Tibial nerve (tissue), 4 donors: ENCODE results near the gene FAM181B. TPM values are rescaled to one million over a fixed set of nuclear protein-coding genes. Genes with fewer than 3 reads are reported as not detected.

ENCODE experiments used
- DNase-seq, 2 donors: peaks; one replicate each; pipeline ENCODE4 v3.0.0-alpha.2; 2019; ENCODE audit warnings: low spot score in 2 of 2
- H3K27ac ChIP-seq, 4 donors: fragments of 200-600 bp; sonication (generic) in 3 of 4; one replicate each; pipeline ENCODE4 v1.5.1; 2017 to 2019; ENCODE audit warnings: mild to moderate bottlenecking in 1 of 4
- H3K27me3 ChIP-seq, 2 donors: fragments of 200-600 bp; sonication (generic) in 1 of 2; one replicate each; pipeline versions ENCODE4 v1.5.1 to v1.6.0; 2017 to 2019
- H3K36me3 ChIP-seq, 3 donors: fragments of 200-600 bp; sonication (generic); one replicate each; pipeline ENCODE4 v1.5.1; 2018 to 2019
- H3K4me1 ChIP-seq, 4 donors: fragments of 200-600 bp; sonication (generic) in 3 of 4; one replicate each; pipeline ENCODE4 v1.5.1; 2017 to 2019
- H3K4me3 ChIP-seq, 4 donors: fragments of 200-600 bp; sonication (generic) in 3 of 4; one replicate each; pipeline ENCODE4 v1.5.1; 2017 to 2019; ENCODE audit warnings: mild to moderate bottlenecking in 1 of 4, moderate library complexity in 1 of 4
- H3K9me3 ChIP-seq, 4 donors: fragments of 200-600 bp; sonication (generic) in 3 of 4; one replicate each; pipeline ENCODE4 v1.5.1; 2017 to 2019
- EP300 ChIP-seq, 2 donors: sonication (generic); formaldehyde crosslinking; IDR thresholded peaks; one replicate each; pipeline ENCODE4 v1.6.1; 2017; ENCODE audit warnings: antibody characterized with exemption in 2 of 2, mild to moderate bottlenecking in 1 of 2
- POLR2A ChIP-seq, 2 donors: fragments of 450-650 bp; IDR thresholded peaks; one replicate each; pipeline ENCODE4 v1.6.1; 2017; ENCODE audit warnings: antibody characterized with exemption in 2 of 2, mild to moderate bottlenecking in 2 of 2, moderate library complexity in 2 of 2
- WGBS, 2 donors: methylation state at CpG; one replicate each; pipeline ENCODE4 v1.1.5; 2018; 5-methylcytosine and 5-hydroxymethylcytosine counted together
- total RNA-seq, 4 donors: library from RNA; depleted of rRNA; stranded (reverse); fragments of >200 nt; gene quantifications; one replicate each; pipeline ENCODE4 v1.1.0, GENCODE V29; 2016
- TF ChIP-seq, protein P1 (sequence below), 5 experiments: fragments of 200-600 bp in 3 of 5; fragments of 450-650 bp in 2 of 5; sonication (generic) in 3 of 5; IDR thresholded peaks; one replicate each; pipeline ENCODE4 v1.5.1; 2016 to 2019; ENCODE audit warnings: antibody characterized with exemption in 5 of 5, mild to moderate bottlenecking in 3 of 5, moderate library complexity in 2 of 5

FAM181B gene
- total RNA-seq, 4 donors from 2014 or later, result 1.5 to 3.6 (median 2.4) TPM

DNA sequence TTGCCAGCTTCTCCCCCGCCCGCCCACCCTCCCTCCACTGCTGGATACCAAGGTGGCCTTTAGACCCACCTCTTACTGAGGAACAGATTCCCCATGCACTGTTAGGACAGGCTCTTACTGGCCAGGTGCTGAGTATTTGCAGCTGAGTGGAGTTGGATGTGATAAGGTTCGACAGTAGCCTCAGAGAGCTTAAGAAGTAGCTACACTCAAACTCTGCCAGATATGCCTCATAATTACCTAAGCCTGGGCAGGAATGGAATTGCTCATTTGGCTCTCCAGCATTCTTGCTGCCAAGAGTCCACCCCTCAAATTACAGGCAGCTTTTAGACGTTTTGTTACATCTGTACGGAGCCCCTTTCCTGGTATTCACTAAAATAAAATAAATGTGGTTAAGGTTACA, 9.6 kb downstream of the FAM181B start:
- Histone ChIP-seq H3K27me3 (no peaks in the 10 kb centered on the region), H3K27ac (peak overlapping the region in 2 of 4 donors; percentile 3 to 26), H3K36me3 (no peaks in the 10 kb centered on the region), H3K9me3 (no peaks in the 10 kb centered on the region), H3K4me3 (no peak overlapping the region), H3K4me1 (peaks cover 0 to 28% (median 0%) of the 10 kb centered on the region in 4 donors)
- TF ChIP-seq POLR2A (IDR thresholded peaks at IDR 0.05), result no peak
- no peak for TF ChIP-seq EP300 (IDR thresholded peaks at IDR 0.05)
- TF ChIP-seq, protein P1, sequence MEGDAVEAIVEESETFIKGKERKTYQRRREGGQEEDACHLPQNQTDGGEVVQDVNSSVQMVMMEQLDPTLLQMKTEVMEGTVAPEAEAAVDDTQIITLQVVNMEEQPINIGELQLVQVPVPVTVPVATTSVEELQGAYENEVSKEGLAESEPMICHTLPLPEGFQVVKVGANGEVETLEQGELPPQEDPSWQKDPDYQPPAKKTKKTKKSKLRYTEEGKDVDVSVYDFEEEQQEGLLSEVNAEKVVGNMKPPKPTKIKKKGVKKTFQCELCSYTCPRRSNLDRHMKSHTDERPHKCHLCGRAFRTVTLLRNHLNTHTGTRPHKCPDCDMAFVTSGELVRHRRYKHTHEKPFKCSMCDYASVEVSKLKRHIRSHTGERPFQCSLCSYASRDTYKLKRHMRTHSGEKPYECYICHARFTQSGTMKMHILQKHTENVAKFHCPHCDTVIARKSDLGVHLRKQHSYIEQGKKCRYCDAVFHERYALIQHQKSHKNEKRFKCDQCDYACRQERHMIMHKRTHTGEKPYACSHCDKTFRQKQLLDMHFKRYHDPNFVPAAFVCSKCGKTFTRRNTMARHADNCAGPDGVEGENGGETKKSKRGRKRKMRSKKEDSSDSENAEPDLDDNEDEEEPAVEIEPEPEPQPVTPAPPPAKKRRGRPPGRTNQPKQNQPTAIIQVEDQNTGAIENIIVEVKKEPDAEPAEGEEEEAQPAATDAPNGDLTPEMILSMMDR (IDR thresholded peaks at IDR 0.05), result no peak
- no peak for DNase-seq
- WGBS, 2 donors, result 58 to 81% methylated on average over 3 to 5 of the region's 5 CpGs

DNA sequence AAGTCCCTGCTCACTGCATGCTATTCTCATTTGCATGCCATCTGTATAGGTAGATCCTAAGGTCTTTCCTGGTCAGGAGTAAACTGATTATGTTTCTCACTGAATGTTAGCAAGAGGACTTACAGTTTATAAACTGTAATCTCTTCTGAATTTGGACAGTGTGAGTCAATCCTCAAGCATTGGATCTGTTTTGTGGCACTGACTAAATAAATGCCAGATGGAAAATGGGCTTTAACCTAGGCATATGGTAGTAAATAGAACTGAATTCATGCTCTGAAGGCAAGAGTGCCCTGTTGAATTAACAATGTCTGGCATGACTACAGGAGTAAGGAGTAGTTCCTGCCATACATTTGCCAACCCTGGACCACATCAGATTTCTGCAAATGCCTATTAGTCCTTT, 11.4 kb downstream of the FAM181B start:
- Histone ChIP-seq H3K27me3 (no peaks in the 10 kb centered on the region), H3K27ac (no peak overlapping the region), H3K9me3 (no peaks in the 10 kb centered on the region), H3K4me3 (no peak overlapping the region), H3K36me3 (no peaks in the 10 kb centered on the region), H3K4me1 (peaks cover 0 to 39% (median 2%) of the 10 kb centered on the region in 4 donors)
- DNase-seq, result no peak
- TF ChIP-seq EP300 (IDR thresholded peaks at IDR 0.05), result no peak

GRCh38 chr11:82720267-82721065, 13.2 kb downstream of the FAM181B start:
- H3K36me3 ChIP-seq, result no peaks in the 10 kb centered on the region

GRCh38 chr11:82719361-82720105, 14.1 kb downstream of the FAM181B start:
- H3K9me3 ChIP-seq, result no peaks in the 10 kb centered on the region
- H3K36me3 ChIP-seq, result no peaks in the 10 kb centered on the region
- no peaks in the 10 kb centered on the region for H3K27me3 ChIP-seq
- peak overlapping the region in 1 of 4 donors; percentile 22 for H3K27ac ChIP-seq
- H3K4me1 ChIP-seq, result peaks cover 0 to 39% (median 2%) of the 10 kb centered on the region in 4 donors
- DNase-seq, result no peak
- TF ChIP-seq EP300 (IDR thresholded peaks at IDR 0.05) (no peak), POLR2A (IDR thresholded peaks at IDR 0.05) (no peak)
- TF ChIP-seq, protein P1 (IDR thresholded peaks at IDR 0.05), result no peak
- no peak overlapping the region for H3K4me3 ChIP-seq
- 68 to 74% methylated on average over 5 of the region's 5 CpGs for WGBS, 2 donors

More at GRCh38 chr11:82720267-82721065, 13.2 kb downstream of the FAM181B start:
- no peak for DNase-seq
- Histone ChIP-seq H3K4me3 (no peak overlapping the region), H3K4me1 (peaks cover 0 to 39% (median 2%) of the 10 kb centered on the region in 4 donors), H3K27me3 (no peaks in the 10 kb centered on the region), H3K9me3 (no peaks in the 10 kb centered on the region), H3K27ac (no peak overlapping the region)
- TF ChIP-seq EP300 (IDR thresholded peaks at IDR 0.05) (no peak), POLR2A (IDR thresholded peaks at IDR 0.05) (no peak)
- TF ChIP-seq, protein P1 (IDR thresholded peaks at IDR 0.05), result no peak
- 69 to 74% methylated on average over 15 of the region's 15 CpGs for WGBS, 2 donors

DNA sequence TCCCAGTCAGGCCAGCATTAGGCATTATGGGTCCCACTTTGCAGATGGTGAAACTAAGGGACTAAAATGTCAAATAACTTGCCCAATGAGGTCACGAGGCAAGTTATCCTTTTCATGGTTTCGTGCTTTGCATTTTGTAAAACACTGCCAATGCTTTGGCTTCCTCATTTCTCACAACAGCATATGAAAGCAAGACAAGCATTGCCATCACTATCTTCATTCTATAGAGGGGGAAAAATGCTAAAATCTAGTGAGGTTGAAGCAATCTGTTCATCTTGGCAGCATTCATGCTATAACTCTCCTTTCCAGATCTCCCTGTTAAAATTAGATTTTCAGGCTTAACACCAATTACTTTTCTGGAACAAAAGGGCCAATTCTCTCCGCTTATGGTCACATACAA, 14.8 kb downstream of the FAM181B start:
- H3K27ac ChIP-seq, result no peak overlapping the region
- no peak overlapping the region for H3K4me3 ChIP-seq
- no peaks in the 10 kb centered on the region for H3K27me3 ChIP-seq
- H3K36me3 ChIP-seq, result no peaks in the 10 kb centered on the region
- 31 to 41% methylated on average over 3 of the region's 3 CpGs for WGBS, 2 donors
- H3K9me3 ChIP-seq, result no peaks in the 10 kb centered on the region
- TF ChIP-seq EP300 (IDR thresholded peaks at IDR 0.05), result no peak
- TF ChIP-seq, protein P1 (IDR thresholded peaks at IDR 0.05), result no peak
- no peak for TF ChIP-seq POLR2A (IDR thresholded peaks at IDR 0.05)
- peaks cover 0 to 38% (median 2%) of the 10 kb centered on the region in 4 donors for H3K4me1 ChIP-seq
- no peak for DNase-seq
